ENCODE results near the gene CAMSAP1. TPM values are rescaled to one million over a fixed set of nuclear protein-coding genes. Genes with fewer than 3 reads are reported as not detected.
A peak's percentile ranks its signal among the peaks of the same experiment; 100 is the strongest.

The CAMSAP1 gene
- polyA plus RNA-seq, 3 donors, result 0.71 to 9.0 (median 0.75) TPM

GRCh38 chr9:135862809-135863208 lies 44.5 kb downstream of the CAMSAP1 start:
- Histone ChIP-seq H3K27me3 (ENCODE audit: control insufficient read depth in 2 of 2, insufficient read depth in 2 of 2, low read length in 2 of 2) (no peaks in the 10 kb centered on the region), H3K36me3 (replicated peaks in 1 of 2; ENCODE audit: control insufficient read depth in 1 of 2, insufficient read depth in 2 of 2, low read length in 2 of 2) (peaks cover 12 to 58% of the 10 kb centered on the region in 2 donors)
- peaks cover 58 to 65% of the 10 kb centered on the region in 2 donors for H3K36me3 Mint-ChIP-seq

GRCh38 chr9:135858491-135859185 lies 48.7 kb downstream of the CAMSAP1 start:
- no peak for DNase-seq
- Mint-ChIP-seq H3K27ac (peak overlapping the region in 1 of 7 donors; percentile 5), H3K4me3 (no peak overlapping the region), H3K9me3 (peaks cover 0 to 2% (median 0%) of the 10 kb centered on the region in 7 donors), H3K4me1 (no peaks in the 10 kb centered on the region), H3K36me3 (peaks cover 61 to 69% of the 10 kb centered on the region in 2 donors), H3K27me3 (ENCODE audit: low read depth in 3 of 3) (peaks cover 0 to 1% (median 0%) of the 10 kb centered on the region in 3 donors)
- no peaks in the 10 kb centered on the region for H3K9me3 ChIP-seq (replicated peaks in 1 of 2; ENCODE audit: control insufficient read depth in 1 of 2, insufficient read depth in 1 of 2, low read length in 2 of 2)
- H3K36me3 ChIP-seq (replicated peaks in 1 of 2; ENCODE audit: control insufficient read depth in 1 of 2, insufficient read depth in 2 of 2, low read length in 2 of 2), result peaks cover 23 to 66% of the 10 kb centered on the region in 2 donors
- no peaks in the 10 kb centered on the region for H3K27me3 ChIP-seq (ENCODE audit: control insufficient read depth in 2 of 2, insufficient read depth in 2 of 2, low read length in 2 of 2)
- peaks cover 12% of the 10 kb centered on the region for H4K20me1 ChIP-seq (ENCODE audit: insufficient read depth, low read length)
- no peak overlapping the region for H3K4me3 ChIP-seq (replicated peaks in 1 of 3; ENCODE audit: low read depth in 2 of 3, low read length in 3 of 3)
- H3K4me2 ChIP-seq (replicated peaks; ENCODE audit: extremely low read depth, low read length, poor library complexity, severe bottlenecking), result no peak overlapping the region
- no peak for TF ChIP-seq CTCF (IDR thresholded peaks at IDR 0.05)
- H2AFZ ChIP-seq (ENCODE audit: insufficient read depth, low read depth, low read length, poor library complexity, severe bottlenecking), result no peak overlapping the region
- H3K27ac ChIP-seq (ENCODE audit: low read depth in 1 of 2, low read length in 2 of 2), result no peak overlapping the region
- intact Hi-C loops (cut with micrococcal nuclease), result no loop called here
- H3K4me1 ChIP-seq (ENCODE audit: control insufficient read depth in 1 of 2, insufficient read depth in 2 of 2, low read length in 2 of 2), result no peaks in the 10 kb centered on the region
- H3K9ac ChIP-seq (ENCODE audit: insufficient read depth, low read length, poor library complexity, severe bottlenecking), result no peak overlapping the region
- H3K79me2 ChIP-seq (ENCODE audit: insufficient read depth, low read length), result no peaks in the 10 kb centered on the region
- 83% methylated on average over 1 of the region's 1 CpG for WGBS (ENCODE audit: insufficient coverage)

More at GRCh38 chr9:135862809-135863208, 44.5 kb downstream of the CAMSAP1 start:
- Histone ChIP-seq H4K20me1 (ENCODE audit: insufficient read depth, low read length) (peaks cover 40% of the 10 kb centered on the region), H3K9me3 (replicated peaks in 1 of 2; ENCODE audit: control insufficient read depth in 1 of 2, insufficient read depth in 1 of 2, low read length in 2 of 2) (no peaks in the 10 kb centered on the region), H3K4me2 (replicated peaks; ENCODE audit: extremely low read depth, low read length, poor library complexity, severe bottlenecking) (no peak overlapping the region), H3K79me2 (ENCODE audit: insufficient read depth, low read length) (no peaks in the 10 kb centered on the region), H2AFZ (ENCODE audit: insufficient read depth, low read depth, low read length, poor library complexity, severe bottlenecking) (no peak overlapping the region), H3K4me3 (replicated peaks in 1 of 3; ENCODE audit: low read depth in 2 of 3, low read length in 3 of 3) (no peak overlapping the region), H3K9ac (ENCODE audit: insufficient read depth, low read length, poor library complexity, severe bottlenecking) (no peak overlapping the region), H3K4me1 (ENCODE audit: control insufficient read depth in 1 of 2, insufficient read depth in 2 of 2, low read length in 2 of 2) (no peaks in the 10 kb centered on the region), H3K27ac (ENCODE audit: low read depth in 1 of 2, low read length in 2 of 2) (no peak overlapping the region)
- Mint-ChIP-seq H3K9me3 (peaks cover 0 to 2% (median 0%) of the 10 kb centered on the region in 7 donors), H3K27me3 (ENCODE audit: low read depth in 3 of 3) (peaks cover 0 to 1% (median 0%) of the 10 kb centered on the region in 3 donors), H3K4me3 (no peak overlapping the region), H3K4me1 (peaks cover 5% of the 10 kb centered on the region), H3K27ac (no peak overlapping the region)
- TF ChIP-seq CTCF (IDR thresholded peaks at IDR 0.05), result no peak
- 100% methylated on average over 4 of the region's 8 CpGs for WGBS (ENCODE audit: insufficient coverage)
- intact Hi-C loops (cut with micrococcal nuclease), result loop anchor here in 1 of 2 donors (10.0 kb wide), 1 partner anchor 102 kb away; the partner anchor contains the start of gene UBAC1
- DNase-seq, result no peak

Data from CD14-positive monocyte (primary cell).